PC-3 (cell line): ENCODE results near the gene GINS2.

Experiments used
- EZH2 ChIP-seq: fragments of 300-600 bp; sonication (generic); IDR thresholded peaks from one replicate; pipeline ENCODE4 v1.6.1; 2017; ENCODE audit warnings: antibody characterized with exemption, mild to moderate bottlenecking, low read length; ENCODE audit not compliant: unreplicated experiment
- EZH2phosphoT487 ChIP-seq: fragments of 300-600 bp; sonication (generic); IDR thresholded peaks from 2 replicates; pipeline ENCODE4 v1.6.1; 2018; ENCODE audit warnings: mild to moderate bottlenecking, antibody characterized with exemption, low read length, borderline replicate concordance
- TF ChIP-seq, protein P1 (sequence below): fragments of 300-600 bp; sonication (generic); conservative IDR thresholded peaks from 2 replicates; pipeline ENCODE4 v1.5.1; 2017; ENCODE audit warnings: antibody characterized with exemption, low read depth, mild to moderate bottlenecking, low read length

DNA sequence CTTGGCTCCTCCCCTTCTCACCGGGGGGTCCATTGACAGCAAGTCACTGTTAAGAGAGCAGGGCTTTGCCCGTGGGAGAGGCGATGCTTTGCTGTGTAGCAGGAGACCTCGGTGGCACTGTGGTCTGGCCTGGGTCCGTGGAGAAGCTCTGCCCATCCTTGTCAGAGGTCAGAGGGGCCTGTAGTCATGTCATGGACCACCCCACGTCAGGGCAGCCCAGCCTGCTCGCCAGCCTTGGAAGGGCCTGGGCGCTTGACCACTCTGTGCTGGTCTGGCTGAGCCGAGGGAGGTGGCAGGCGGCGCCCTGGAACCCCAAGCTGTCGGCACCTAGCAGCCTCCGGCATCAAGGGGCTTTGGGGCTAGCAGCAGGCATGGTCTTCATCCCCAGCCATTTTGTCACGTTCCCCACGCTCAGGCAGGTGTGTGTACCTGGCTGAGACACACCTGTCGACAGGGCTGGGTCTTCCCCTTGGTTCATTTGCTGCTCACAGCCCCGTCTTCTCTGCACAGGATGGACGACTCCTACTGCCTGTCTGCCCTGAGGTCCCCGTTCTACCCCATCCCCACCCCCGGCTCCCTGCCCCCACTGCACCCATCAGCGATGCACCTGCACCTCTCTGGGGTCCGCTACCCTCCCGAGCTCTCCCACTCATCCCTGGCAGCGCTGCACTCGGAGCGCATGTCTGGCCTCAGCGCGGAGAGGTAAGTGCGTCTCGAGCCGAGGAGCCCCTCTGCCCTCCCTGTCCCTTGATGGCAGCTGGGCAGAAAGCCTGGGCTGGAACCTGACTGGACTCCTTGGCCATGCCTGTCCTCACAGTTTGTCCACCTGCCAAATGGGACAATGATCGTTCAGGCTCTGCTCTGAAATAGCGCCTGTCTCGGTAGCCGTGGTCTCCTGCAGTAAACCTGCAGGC is 33.3 kb downstream of the GINS2 start:
- no peak for TF ChIP-seq EZH2
- TF ChIP-seq, protein P1, sequence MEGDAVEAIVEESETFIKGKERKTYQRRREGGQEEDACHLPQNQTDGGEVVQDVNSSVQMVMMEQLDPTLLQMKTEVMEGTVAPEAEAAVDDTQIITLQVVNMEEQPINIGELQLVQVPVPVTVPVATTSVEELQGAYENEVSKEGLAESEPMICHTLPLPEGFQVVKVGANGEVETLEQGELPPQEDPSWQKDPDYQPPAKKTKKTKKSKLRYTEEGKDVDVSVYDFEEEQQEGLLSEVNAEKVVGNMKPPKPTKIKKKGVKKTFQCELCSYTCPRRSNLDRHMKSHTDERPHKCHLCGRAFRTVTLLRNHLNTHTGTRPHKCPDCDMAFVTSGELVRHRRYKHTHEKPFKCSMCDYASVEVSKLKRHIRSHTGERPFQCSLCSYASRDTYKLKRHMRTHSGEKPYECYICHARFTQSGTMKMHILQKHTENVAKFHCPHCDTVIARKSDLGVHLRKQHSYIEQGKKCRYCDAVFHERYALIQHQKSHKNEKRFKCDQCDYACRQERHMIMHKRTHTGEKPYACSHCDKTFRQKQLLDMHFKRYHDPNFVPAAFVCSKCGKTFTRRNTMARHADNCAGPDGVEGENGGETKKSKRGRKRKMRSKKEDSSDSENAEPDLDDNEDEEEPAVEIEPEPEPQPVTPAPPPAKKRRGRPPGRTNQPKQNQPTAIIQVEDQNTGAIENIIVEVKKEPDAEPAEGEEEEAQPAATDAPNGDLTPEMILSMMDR: no peak
- TF ChIP-seq EZH2phosphoT487: no peak
